Mesothelial cell of epicardium (in vitro differentiated cells): ENCODE data around the gene ITGA8. TPM values are rescaled to one million over a fixed set of nuclear protein-coding genes. Genes with fewer than 3 reads are reported as not detected.

Experiments used
- DNase-seq, 2 experiments: peaks; one replicate each; pipeline ENCODE4 v3.0.0; 2021; ENCODE audit warnings: low spot score in 2 of 2; ENCODE audit not compliant: unreplicated experiment in 2 of 2
- H3K27ac Mint-ChIP-seq: 2 replicates; pipeline ENCODE4 v1.8.0; 2021; ENCODE audit warnings: mixed read lengths
- H3K27me3 Mint-ChIP-seq: 2 replicates; pipeline ENCODE4 v1.8.0; 2021; ENCODE audit warnings: low read depth, mixed read lengths
- H3K36me3 Mint-ChIP-seq: 2 replicates; pipeline ENCODE4 v1.8.0; 2021; ENCODE audit warnings: mixed read lengths
- H3K4me1 Mint-ChIP-seq: 2 replicates; pipeline ENCODE4 v1.8.0; 2021; ENCODE audit warnings: mixed read lengths
- H3K4me3 Mint-ChIP-seq: 2 replicates; pipeline ENCODE4 v1.8.0; 2021; ENCODE audit warnings: mild to moderate bottlenecking, moderate library complexity, mixed read lengths
- H3K9me3 Mint-ChIP-seq: 2 replicates; pipeline ENCODE4 v1.8.0; 2021; ENCODE audit warnings: mixed read lengths
- CTCF ChIP-seq: fragments of 200-600 bp; sonication (generic); IDR thresholded peaks from one replicate; pipeline ENCODE4 v1.5.0; 2021; ENCODE audit warnings: antibody characterized with exemption; ENCODE audit not compliant: unreplicated experiment
- total RNA-seq: library from RNA; stranded (reverse); gene quantifications from 3 replicates; pipeline ENCODE4 v1.2.1, GENCODE V29; 2021

The ITGA8 gene
- total RNA-seq, 1 donor from 2014 or later = 21.7 TPM

GRCh38 chr10:15472008-15472407 is 247.7 kb downstream of the ITGA8 start:
- Mint-ChIP-seq H3K4me1 (peaks cover 18% of the 10 kb centered on the region), H3K9me3 (peaks cover 7% of the 10 kb centered on the region), H3K36me3 (no peaks in the 10 kb centered on the region), H3K27me3 (peaks cover 7% of the 10 kb centered on the region), H3K4me3 (no peak overlapping the region), H3K27ac (no peak overlapping the region)
- TF ChIP-seq CTCF = no peak
- no peak for DNase-seq

GRCh38 chr10:15469111-15469510 is 250.6 kb downstream of the ITGA8 start:
- Mint-ChIP-seq H3K27me3 (peaks cover 9% of the 10 kb centered on the region), H3K4me1 (peaks cover 20% of the 10 kb centered on the region), H3K36me3 (no peaks in the 10 kb centered on the region), H3K9me3 (peaks cover 3% of the 10 kb centered on the region), H3K27ac (no peak overlapping the region), H3K4me3 (no peak overlapping the region)
- no peak for TF ChIP-seq CTCF
- no peak for DNase-seq

- Mint-ChIP-seq H3K27ac (no peak overlapping the region), H3K4me1 (peaks cover 2% of the 10 kb centered on the region), H3K27me3 (peaks cover 6% of the 10 kb centered on the region), H3K36me3 (peaks cover 3% of the 10 kb centered on the region), H3K9me3 (peaks cover 12% of the 10 kb centered on the region), H3K4me3 (no peak overlapping the region)
- DNase-seq = no peak
- no peak for TF ChIP-seq CTCF
These were observed 255.3 kb downstream of the ITGA8 start for GRCh38 chr10:15464381-15464780.

Other genes with a start within 250 kb of the ITGA8 start
- gene MINDY3, start 140.6 kb upstream of the ITGA8 start, total RNA-seq = 23.1 to 28.6 TPM (median 28.5 TPM) in 3 replicates